GM12875 (cell line): ENCODE measurements around the gene AKAP5.

Experiments used
- H3K4me3 ChIP-seq: one replicate; pipeline ENCODE4 v1.5.1; 2011; ENCODE audit warnings: low read depth, low read length, control low read depth
- CTCF ChIP-seq: IDR thresholded peaks from 2 replicates; pipeline ENCODE4 v1.5.1; 2011; ENCODE audit warnings: low read depth, mild to moderate bottlenecking, control low read depth, inconsistent platforms, low read length, moderate library complexity, borderline replicate concordance; ENCODE audit not compliant: insufficient read depth

AKAP5 gene

GRCh38 chr14:64518229-64518628 lies 52.9 kb downstream of the AKAP5 start:
- TF ChIP-seq CTCF: no peak
- no peak overlapping the region for H3K4me3 ChIP-seq

- no peak for TF ChIP-seq CTCF
- H3K4me3 ChIP-seq: no peak overlapping the region
These were observed 55.4 kb downstream of the AKAP5 start for GRCh38 chr14:64520699-64521098.

GRCh38 chr14:64522591-64523355 lies 57.5 kb downstream of the AKAP5 start:
- no peak overlapping the region for H3K4me3 ChIP-seq
- no peak for TF ChIP-seq CTCF
